CD14-positive monocyte (primary cell): ENCODE measurements around the gene DNTT. TPM values are rescaled to one million over a fixed set of nuclear protein-coding genes. Genes with fewer than 3 reads are reported as not detected.
A peak's percentile ranks its signal among the peaks of the same experiment; 100 is the strongest.

Experiments
- DNase-seq, 3 donors: peaks; one replicate each; pipeline ENCODE4 v3.0.0-alpha.2; 2011 to 2022
- H2AFZ ChIP-seq: 2 replicates; pipeline ENCODE4 v1.6.0; 2012; ENCODE audit warnings: mild to moderate bottlenecking, low read depth, low read length, inconsistent platforms; ENCODE audit not compliant: insufficient read depth, poor library complexity, severe bottlenecking
- H3K27ac ChIP-seq, 2 donors: 1 replicate in 1 of 2; 2 replicates in 1 of 2; pipeline ENCODE4 v1.5.1; 2012 to 2013; ENCODE audit warnings: low read length in 2 of 2, control low read depth in 1 of 2, inconsistent platforms in 1 of 2, low read depth in 1 of 2, mild to moderate bottlenecking in 1 of 2
- H3K27me3 ChIP-seq, 2 donors: one replicate each; pipeline versions ENCODE4 v1.6.0 to v1.6.1; 2011 to 2013; ENCODE audit warnings: low read length in 2 of 2; ENCODE audit not compliant: control insufficient read depth in 2 of 2, insufficient read depth in 2 of 2
- H3K36me3 ChIP-seq, 2 donors: replicated peaks in 1 of 2; 1 replicate in 1 of 2; 2 replicates in 1 of 2; pipeline versions ENCODE4 v1.5.1 to v1.6.1; 2012 to 2013; ENCODE audit warnings: low read length in 2 of 2, control low read depth in 1 of 2, inconsistent platforms in 1 of 2, mild to moderate bottlenecking in 1 of 2; ENCODE audit not compliant: insufficient read depth in 2 of 2, control insufficient read depth in 1 of 2
- H3K4me1 ChIP-seq, 2 donors: 1 replicate in 1 of 2; 2 replicates in 1 of 2; pipeline versions ENCODE4 v1.5.1 to v1.6.1; 2012 to 2013; ENCODE audit warnings: low read length in 2 of 2, control low read depth in 1 of 2, inconsistent platforms in 1 of 2, mild to moderate bottlenecking in 1 of 2, moderate library complexity in 1 of 2; ENCODE audit not compliant: insufficient read depth in 2 of 2, control insufficient read depth in 1 of 2
- H3K4me2 ChIP-seq: replicated peaks from 2 replicates; pipeline ENCODE3; 2012; ENCODE audit warnings: low read length, moderate library complexity, mild to moderate bottlenecking; ENCODE audit not compliant: poor library complexity, severe bottlenecking; ENCODE audit errors: extremely low read depth
- H3K4me3 ChIP-seq, 3 experiments: fragments of 200-600 bp in 1 of 3; sonication (generic) in 1 of 3; replicated peaks in 1 of 3; 1 replicate in 2 of 3; 2 replicates in 1 of 3; pipeline ENCODE4 v1.5.1; 2011 to 2013; ENCODE audit warnings: low read length in 3 of 3, mild to moderate bottlenecking in 3 of 3, control low read depth in 2 of 3, low read depth in 2 of 3, inconsistent platforms in 1 of 3, moderate library complexity in 1 of 3
- H3K79me2 ChIP-seq: 2 replicates; pipeline ENCODE4 v1.6.0; 2012; ENCODE audit warnings: mild to moderate bottlenecking, control low read depth, inconsistent platforms, low read length, moderate library complexity; ENCODE audit not compliant: insufficient read depth
- H3K9ac ChIP-seq: 2 replicates; pipeline ENCODE4 v1.6.0; 2017; ENCODE audit warnings: low read length, mild to moderate bottlenecking; ENCODE audit not compliant: insufficient read depth, poor library complexity, severe bottlenecking
- H3K9me3 ChIP-seq, 2 donors: replicated peaks in 1 of 2; 1 replicate in 1 of 2; 2 replicates in 1 of 2; pipeline versions ENCODE4 v1.5.1 to v1.6.1; 2012 to 2013; ENCODE audit warnings: low read length in 2 of 2, control low read depth in 1 of 2; ENCODE audit not compliant: control insufficient read depth in 1 of 2, insufficient read depth in 1 of 2
- H4K20me1 ChIP-seq: 2 replicates; pipeline ENCODE4 v1.6.0; 2012; ENCODE audit warnings: mild to moderate bottlenecking, low read length, control low read depth, moderate library complexity; ENCODE audit not compliant: insufficient read depth
- H3K27ac Mint-ChIP-seq, 7 donors: one replicate each; pipeline ENCODE4 v1.8.0; 2020; ENCODE audit warnings: mild to moderate bottlenecking in 7 of 7, mixed read lengths in 7 of 7, moderate library complexity in 6 of 7, inconsistent platforms in 2 of 7
- H3K27me3 Mint-ChIP-seq, 3 donors: one replicate each; pipeline ENCODE4 v1.8.0; 2021 to 2022; ENCODE audit warnings: low read depth in 3 of 3, mild to moderate bottlenecking in 3 of 3, mixed read lengths in 3 of 3, moderate library complexity in 3 of 3, inconsistent platforms in 1 of 3
- H3K36me3 Mint-ChIP-seq, 2 donors: one replicate each; pipeline ENCODE4 v1.8.0; 2020; ENCODE audit warnings: mixed read lengths in 2 of 2, inconsistent platforms in 1 of 2, mild to moderate bottlenecking in 1 of 2
- H3K4me1 Mint-ChIP-seq: one replicate; pipeline ENCODE4 v1.8.0; 2020; ENCODE audit warnings: mild to moderate bottlenecking, mixed read lengths
- H3K4me3 Mint-ChIP-seq, 2 donors: one replicate each; pipeline ENCODE4 v1.8.0; 2020; ENCODE audit warnings: mild to moderate bottlenecking in 2 of 2, mixed read lengths in 2 of 2, moderate library complexity in 1 of 2
- H3K9me3 Mint-ChIP-seq, 7 donors: one replicate each; pipeline ENCODE4 v1.8.0; 2020 to 2022; ENCODE audit warnings: mixed read lengths in 7 of 7, mild to moderate bottlenecking in 6 of 7, moderate library complexity in 6 of 7, inconsistent platforms in 2 of 7
- CTCF ChIP-seq: fragments of 200-600 bp; IDR thresholded peaks from one replicate; pipeline ENCODE4 v1.8.0; 2022; ENCODE audit warnings: antibody characterized with exemption, mild to moderate bottlenecking
- WGBS: methylation state at CpG from one replicate; pipeline ENCODE4 v1.1.5; 2013; ENCODE audit warnings: missing lambda C conversion rate; ENCODE audit not compliant: insufficient coverage; 5-methylcytosine and 5-hydroxymethylcytosine counted together
- intact Hi-C, 2 donors: fragments of 100-400 bp; cut with micrococcal nuclease; formaldehyde crosslinking; loops; one replicate each; pipeline versions ENCODE4 v1.15.0 to v1.15.1; 2023
- polyA plus RNA-seq, 3 donors: library from polyadenylated mRNA; depleted of rRNA in 1 of 3; unstranded in 2 of 3; stranded (reverse) in 1 of 3; fragments of 300-500 nt in 2 of 3; fragments of >200 nt in 1 of 3; fragmentation: Illumina TruSeq in 2 of 3; gene quantifications; 1 replicate in 2 of 3; 2 replicates in 1 of 3; pipeline ENCODE4 v1.2.3, GENCODE V29; 2012 to 2021

The DNTT gene
- polyA plus RNA-seq, 3 donors = not detected

DNA sequence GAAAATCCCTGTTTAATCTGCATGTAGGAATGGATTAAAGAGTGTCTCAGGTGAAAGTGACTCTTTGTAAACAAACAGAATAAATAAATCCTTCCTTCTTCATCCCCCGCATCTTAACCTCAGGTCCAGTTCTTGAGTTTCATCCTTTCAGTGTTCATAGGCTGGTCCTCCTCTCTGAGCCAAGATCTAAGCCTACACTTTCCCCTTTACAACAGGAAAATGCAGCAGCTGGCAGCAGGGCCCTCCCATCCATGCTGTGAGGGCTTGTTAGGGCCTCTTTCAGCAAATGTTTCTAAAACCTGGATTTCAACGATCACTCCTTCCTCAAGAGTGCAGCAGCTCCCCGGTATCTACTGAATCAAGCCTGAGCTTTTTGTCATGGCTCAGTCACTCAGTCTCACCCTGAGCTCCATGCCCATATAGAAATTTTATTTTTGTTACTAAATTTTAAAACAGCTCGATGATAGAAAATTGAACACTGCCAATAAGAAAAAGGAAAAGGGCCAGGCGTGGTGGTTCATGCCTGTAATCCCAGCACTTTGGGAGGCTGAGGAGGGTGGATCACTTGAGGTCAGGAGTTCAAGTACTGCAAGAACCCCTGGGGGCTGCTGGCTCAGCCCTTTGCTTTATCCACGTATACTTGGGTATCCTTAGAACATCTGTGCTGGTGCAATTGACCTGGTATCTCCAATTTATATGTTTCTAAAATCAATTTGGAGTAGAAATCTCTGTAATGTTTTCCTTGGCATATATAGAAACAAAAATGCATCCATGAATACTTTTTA, 48.5 kb upstream of the DNTT start:
- Histone ChIP-seq H3K4me3 (no peak overlapping the region), H3K4me2 (no peak overlapping the region), H2AFZ (no peak overlapping the region), H3K79me2 (no peaks in the 10 kb centered on the region), H3K36me3 (no peaks in the 10 kb centered on the region), H3K27ac (no peak overlapping the region), H3K27me3 (no peaks in the 10 kb centered on the region), H3K9me3 (no peaks in the 10 kb centered on the region), H4K20me1 (no peaks in the 10 kb centered on the region), H3K4me1 (peaks cover 26 to 30% of the 10 kb centered on the region in 2 donors), H3K9ac (no peak overlapping the region)
- Mint-ChIP-seq H3K27ac (no peak overlapping the region), H3K36me3 (peaks cover 0 to 2% of the 10 kb centered on the region in 2 donors), H3K4me1 (peaks cover 38% of the 10 kb centered on the region), H3K27me3 (peaks cover 0 to 2% (median 0%) of the 10 kb centered on the region in 3 donors), H3K9me3 (no peaks in the 10 kb centered on the region), H3K4me3 (no peak overlapping the region)
- DNase-seq = no peak
- intact Hi-C loops = no loop called here
- WGBS = 83% methylated on average over 2 of the region's 6 CpGs
- no peak for TF ChIP-seq CTCF

DNA sequence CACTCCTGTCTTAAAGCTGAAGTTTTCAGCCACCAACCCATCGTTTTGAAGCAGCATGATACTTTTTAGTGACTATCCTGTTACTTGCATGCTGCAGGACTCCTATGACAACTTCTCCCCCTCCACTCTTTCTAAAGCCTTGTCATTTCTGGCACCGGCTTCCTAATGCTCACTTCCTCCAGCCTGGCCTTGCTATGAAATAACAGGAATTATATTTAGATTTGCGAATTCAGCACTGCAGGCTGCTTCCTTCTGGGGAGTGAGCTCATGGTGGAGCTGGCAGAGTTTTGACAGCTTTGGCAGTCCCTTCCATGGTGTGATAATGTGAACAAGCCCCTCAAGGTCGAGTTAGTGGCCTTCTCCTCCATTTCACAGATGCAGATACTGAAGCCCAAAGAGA, 46.3 kb upstream of the DNTT start:
- Mint-ChIP-seq H3K27me3 (peaks cover 0 to 2% (median 0%) of the 10 kb centered on the region in 3 donors), H3K9me3 (no peaks in the 10 kb centered on the region), H3K36me3 (peaks cover 0 to 2% of the 10 kb centered on the region in 2 donors), H3K4me1 (peaks cover 39% of the 10 kb centered on the region), H3K27ac (peak overlapping the region in 6 of 7 donors; percentile 10 to 85 (median 67)), H3K4me3 (peak overlapping the region in 1 of 2 donors; percentile 67)
- H3K9me3 ChIP-seq = no peaks in the 10 kb centered on the region
- H3K36me3 ChIP-seq = no peaks in the 10 kb centered on the region
- H3K4me2 ChIP-seq = peak overlapping the region; percentile 25
- peaks cover 26 to 30% of the 10 kb centered on the region in 2 donors for H3K4me1 ChIP-seq
- peak; percentile 30 to 38 (median 34) for DNase-seq
- intact Hi-C loops = no loop called here
- no peak overlapping the region for H3K9ac ChIP-seq
- 0% methylated on average over 1 of the region's 4 CpGs for WGBS
- H3K27ac ChIP-seq = peak overlapping the region; percentile 25 to 26
- H3K79me2 ChIP-seq = no peaks in the 10 kb centered on the region
- peak overlapping the region in 1 of 3 experiments; percentile 11 for H3K4me3 ChIP-seq
- TF ChIP-seq CTCF = no peak
- H4K20me1 ChIP-seq = no peaks in the 10 kb centered on the region
- H3K27me3 ChIP-seq = no peaks in the 10 kb centered on the region
- H2AFZ ChIP-seq = peak overlapping the region; percentile 9
